H1 (cell line): ENCODE results near the gene RFX2. TPM values are rescaled to one million over a fixed set of nuclear protein-coding genes. Genes with fewer than 3 reads are reported as not detected.

Source experiments
- ASH2L ChIP-seq: fragments of 200-600, 300-600 bp; sonication (generic); IDR thresholded peaks from one replicate; pipeline ENCODE4 v1.7.1; 2017; ENCODE audit warnings: low read length
- BACH1 ChIP-seq: IDR thresholded peaks from 2 replicates; pipeline ENCODE4 v1.6.1; 2012; ENCODE audit warnings: low read length, improper control_type of control experiment
- CBX8 ChIP-seq: fragments of 300-800, 300-1000 bp; sonication (generic); IDR thresholded peaks from 2 replicates; pipeline ENCODE4 v1.7.1; 2016; ENCODE audit warnings: low read depth, low read length, borderline replicate concordance
- CTBP2 ChIP-seq: IDR thresholded peaks from 2 replicates; pipeline ENCODE4 v1.7.0; 2011; ENCODE audit warnings: borderline replicate concordance, mild to moderate bottlenecking, moderate library complexity, mixed read lengths, low read length; ENCODE audit not compliant: insufficient read depth, insufficient read length
- EGR1 ChIP-seq: IDR thresholded peaks from 2 replicates; pipeline ENCODE4 v1.6.1; 2011; ENCODE audit warnings: low read depth, low read length, borderline replicate concordance
- EZH2 ChIP-seq: fragments of 200-600 bp; sonication (generic); IDR thresholded peaks from 2 replicates; pipeline ENCODE4 v1.7.1; 2012; ENCODE audit warnings: low read depth, mild to moderate bottlenecking, moderate library complexity, low read length, inconsistent platforms; ENCODE audit not compliant: severe bottlenecking
- FOSL1 ChIP-seq: IDR thresholded peaks from 2 replicates; pipeline ENCODE4 v1.6.1; 2011; ENCODE audit warnings: mild to moderate bottlenecking, low read depth, low read length, moderate library complexity; ENCODE audit not compliant: insufficient read depth
- HDAC6 ChIP-seq: IDR thresholded peaks from one replicate; pipeline ENCODE4 v1.7.1; 2012; ENCODE audit warnings: low read depth, mild to moderate bottlenecking, inconsistent platforms, low read length, moderate library complexity
- JUND ChIP-seq: IDR thresholded peaks from 2 replicates; pipeline ENCODE4 v1.6.1; 2011; ENCODE audit warnings: mild to moderate bottlenecking, improper control_type of control experiment, low read length
- KDM4A ChIP-seq: IDR thresholded peaks from one replicate; pipeline ENCODE4 v1.7.1; 2012; ENCODE audit warnings: low read depth, mild to moderate bottlenecking, moderate library complexity, low read length, inconsistent platforms; ENCODE audit not compliant: severe bottlenecking
- MAFK ChIP-seq: IDR thresholded peaks from 2 replicates; pipeline ENCODE4 v1.6.1; 2012; ENCODE audit warnings: low read depth, mild to moderate bottlenecking, improper control_type of control experiment, low read length
- NANOG ChIP-seq: IDR thresholded peaks from 2 replicates; pipeline ENCODE4 v1.6.1; 2011; ENCODE audit warnings: low read length, low read depth, mild to moderate bottlenecking, inconsistent platforms; ENCODE audit not compliant: insufficient read depth, poor library complexity, severe bottlenecking
- NRF1 ChIP-seq: IDR thresholded peaks from 2 replicates; pipeline ENCODE4 v1.6.1; 2011; ENCODE audit warnings: mild to moderate bottlenecking, low read depth, low read length, improper control_type of control experiment
- POLR2AphosphoS5 ChIP-seq: IDR thresholded peaks from 2 replicates; pipeline ENCODE4 v1.6.1; 2011; ENCODE audit warnings: low read depth, low read length
- POU5F1 ChIP-seq: IDR thresholded peaks from 2 replicates; pipeline ENCODE4 v1.6.1; 2011; ENCODE audit warnings: low read depth, mild to moderate bottlenecking, low read length, moderate library complexity
- RFX5 ChIP-seq: IDR thresholded peaks from 2 replicates; pipeline ENCODE4 v1.6.1; 2011; ENCODE audit warnings: low read depth, low read length, improper control_type of control experiment, borderline replicate concordance
- RNF2 ChIP-seq: fragments of 200-900, 300-1000 bp; sonication (generic); IDR thresholded peaks from 2 replicates; pipeline ENCODE4 v1.7.1; 2016; ENCODE audit warnings: borderline replicate concordance, low read depth, mild to moderate bottlenecking, antibody characterized with exemption, low read length; ENCODE audit not compliant: poor library complexity, severe bottlenecking; ENCODE audit errors: missing control alignments
- SIRT6 ChIP-seq: IDR thresholded peaks from one replicate; pipeline ENCODE4 v1.7.1; 2012; ENCODE audit warnings: low read length, inconsistent platforms
- SUZ12 ChIP-seq: fragments of 200-600 bp; sonication (generic); IDR thresholded peaks from 2 replicates; pipeline ENCODE4 v1.6.1; 2012; ENCODE audit warnings: mild to moderate bottlenecking, inconsistent platforms, low read length, moderate library complexity, mixed read lengths
- TEAD4 ChIP-seq: IDR thresholded peaks from 2 replicates; pipeline ENCODE4 v1.6.1; 2012; ENCODE audit warnings: low read depth, low read length, inconsistent platforms, mixed read lengths
- ZNF274 ChIP-seq: IDR thresholded peaks from 2 replicates; pipeline ENCODE4 v1.7.0; 2012; ENCODE audit warnings: low read length, borderline replicate concordance; ENCODE audit errors: extremely low read depth
- polyA plus RNA-seq, 7 experiments: library from polyadenylated mRNA; depleted of rRNA in 3 of 7; stranded (reverse) in 5 of 7; unstranded in 2 of 7; fragments of >200 nt in 5 of 7; fragments of 200-250 nt in 2 of 7; gene quantifications; 1 replicate in 5 of 7; 2 replicates in 1 of 7; 4 replicates in 1 of 7; pipeline versions ENCODE4 v1.2.1 to v1.2.3, GENCODE V29; 2011 to 2013; ENCODE audit warnings: missing spikeins in 2 of 7, mixed read lengths in 2 of 7
- total RNA-seq: library from RNA; stranded (reverse); fragmentation: NEBNext Ultra II Directional; extraction: Animal tissue kit (Norgen Biotek cat#: 25700); gene quantifications from 2 replicates; pipeline ENCODE4 v1.2.1, GENCODE V29; 2021
- TF ChIP-seq, protein P1 (sequence below): IDR thresholded peaks from 2 replicates; pipeline ENCODE4 v1.6.1; 2012; ENCODE audit warnings: low read length, inconsistent platforms
- TF ChIP-seq, protein P2 (sequence below): IDR thresholded peaks from 2 replicates; pipeline ENCODE4 v1.6.1; 2011; ENCODE audit warnings: low read depth, mild to moderate bottlenecking, low read length; ENCODE audit not compliant: insufficient read depth

Gene RFX2
- total and polyA plus RNA-seq, 2 of the 8 experiments (the other 6 are each of a cell fraction or from before 2014, with no cell fraction given), result 4.8 to 5.3 TPM

DNA sequence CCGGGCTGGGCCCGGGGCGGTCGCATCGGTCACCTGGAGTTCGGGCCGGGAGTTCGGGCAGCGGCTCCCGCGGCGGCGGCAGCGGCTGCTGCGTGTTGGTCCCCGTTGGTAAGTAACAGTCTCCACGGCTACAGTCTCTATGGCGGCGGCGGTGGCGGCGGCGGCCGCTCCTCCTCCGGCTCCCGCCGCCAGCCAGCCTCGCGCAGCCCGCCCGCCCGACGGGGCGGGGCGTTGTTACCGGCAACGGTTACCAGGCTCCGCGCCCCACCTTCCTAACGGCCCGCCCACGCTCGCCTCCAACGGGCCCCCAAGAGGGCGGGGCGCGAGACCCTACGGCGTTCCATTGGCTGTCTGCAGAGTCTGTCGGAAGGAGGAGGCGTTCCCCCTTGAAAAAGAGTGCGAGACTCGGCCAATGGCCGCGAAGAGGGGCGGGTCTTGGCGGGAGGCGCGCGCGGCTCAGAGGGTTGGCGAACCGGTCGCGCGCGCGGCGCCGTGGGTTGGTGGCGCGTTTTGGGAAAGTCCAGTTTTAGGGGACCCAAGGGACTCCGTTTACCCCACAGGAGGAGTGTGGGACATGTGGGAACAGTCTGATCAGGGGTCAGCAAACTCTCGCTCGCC is at the start of gene RFX2 (continued):
- TF ChIP-seq KDM4A (peak; percentile 51), NRF1 (no peak), FOSL1 (no peak), CTBP2 (no peak), JUND (no peak), CBX8 (no peak), ASH2L (no peak), EZH2 (no peak), RNF2 (no peak), BACH1 (no peak; the same call in 1 of the 2 replicates), MAFK (no peak), RFX5 (no peak), POU5F1 (no peak), NANOG (peak; percentile 5), ZNF274 (no peak), SIRT6 (no peak), EGR1 (peak; percentile 99), HDAC6 (no peak), POLR2AphosphoS5 (no peak), SUZ12 (no peak), TEAD4 (no peak)
- TF ChIP-seq, protein P1, sequence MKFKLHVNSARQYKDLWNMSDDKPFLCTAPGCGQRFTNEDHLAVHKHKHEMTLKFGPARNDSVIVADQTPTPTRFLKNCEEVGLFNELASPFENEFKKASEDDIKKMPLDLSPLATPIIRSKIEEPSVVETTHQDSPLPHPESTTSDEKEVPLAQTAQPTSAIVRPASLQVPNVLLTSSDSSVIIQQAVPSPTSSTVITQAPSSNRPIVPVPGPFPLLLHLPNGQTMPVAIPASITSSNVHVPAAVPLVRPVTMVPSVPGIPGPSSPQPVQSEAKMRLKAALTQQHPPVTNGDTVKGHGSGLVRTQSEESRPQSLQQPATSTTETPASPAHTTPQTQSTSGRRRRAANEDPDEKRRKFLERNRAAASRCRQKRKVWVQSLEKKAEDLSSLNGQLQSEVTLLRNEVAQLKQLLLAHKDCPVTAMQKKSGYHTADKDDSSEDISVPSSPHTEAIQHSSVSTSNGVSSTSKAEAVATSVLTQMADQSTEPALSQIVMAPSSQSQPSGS, result no peak
- TF ChIP-seq, protein P2, sequence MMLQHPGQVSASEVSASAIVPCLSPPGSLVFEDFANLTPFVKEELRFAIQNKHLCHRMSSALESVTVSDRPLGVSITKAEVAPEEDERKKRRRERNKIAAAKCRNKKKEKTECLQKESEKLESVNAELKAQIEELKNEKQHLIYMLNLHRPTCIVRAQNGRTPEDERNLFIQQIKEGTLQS, result no peak
